NB4 (cell line): ENCODE data around the gene KCNQ1.

Experiments used
- MAX ChIP-seq: IDR thresholded peaks from 2 replicates; pipeline ENCODE4 v1.6.1; 2011; ENCODE audit warnings: low read depth, low read length
- POLR2A ChIP-seq: IDR thresholded peaks from 2 replicates; pipeline ENCODE4 v1.6.1; 2011; ENCODE audit warnings: mild to moderate bottlenecking; ENCODE audit not compliant: insufficient read length; ENCODE audit errors: extremely low read depth
- TF ChIP-seq, protein P1 (sequence below): IDR thresholded peaks from one replicate; pipeline ENCODE4 v1.5.1; 2012; ENCODE audit warnings: low read depth, low read length

- TF ChIP-seq, protein P1, sequence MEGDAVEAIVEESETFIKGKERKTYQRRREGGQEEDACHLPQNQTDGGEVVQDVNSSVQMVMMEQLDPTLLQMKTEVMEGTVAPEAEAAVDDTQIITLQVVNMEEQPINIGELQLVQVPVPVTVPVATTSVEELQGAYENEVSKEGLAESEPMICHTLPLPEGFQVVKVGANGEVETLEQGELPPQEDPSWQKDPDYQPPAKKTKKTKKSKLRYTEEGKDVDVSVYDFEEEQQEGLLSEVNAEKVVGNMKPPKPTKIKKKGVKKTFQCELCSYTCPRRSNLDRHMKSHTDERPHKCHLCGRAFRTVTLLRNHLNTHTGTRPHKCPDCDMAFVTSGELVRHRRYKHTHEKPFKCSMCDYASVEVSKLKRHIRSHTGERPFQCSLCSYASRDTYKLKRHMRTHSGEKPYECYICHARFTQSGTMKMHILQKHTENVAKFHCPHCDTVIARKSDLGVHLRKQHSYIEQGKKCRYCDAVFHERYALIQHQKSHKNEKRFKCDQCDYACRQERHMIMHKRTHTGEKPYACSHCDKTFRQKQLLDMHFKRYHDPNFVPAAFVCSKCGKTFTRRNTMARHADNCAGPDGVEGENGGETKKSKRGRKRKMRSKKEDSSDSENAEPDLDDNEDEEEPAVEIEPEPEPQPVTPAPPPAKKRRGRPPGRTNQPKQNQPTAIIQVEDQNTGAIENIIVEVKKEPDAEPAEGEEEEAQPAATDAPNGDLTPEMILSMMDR: no peak
- TF ChIP-seq MAX: no peak
- TF ChIP-seq POLR2A: no peak
Observed at GRCh38 chr11:2519862-2520735, 75.3 kb downstream of the KCNQ1 start.
